Glutamatergic neuron (in vitro differentiated cells): ENCODE measurements around the gene LARP4. TPM values are rescaled to one million over a fixed set of nuclear protein-coding genes. Genes with fewer than 3 reads are reported as not detected.

Experiments
- DNase-seq: peaks from one replicate; pipeline ENCODE4 v3.0.0; 2022
- H3K27ac Mint-ChIP-seq: one replicate; pipeline ENCODE4 v1.8.0; 2020; ENCODE audit warnings: mild to moderate bottlenecking, mixed read lengths, inconsistent platforms; ENCODE audit not compliant: unreplicated experiment
- H3K27me3 Mint-ChIP-seq: one replicate; pipeline ENCODE4 v1.8.0; 2020; ENCODE audit warnings: mild to moderate bottlenecking, moderate library complexity, mixed read lengths, inconsistent platforms; ENCODE audit not compliant: unreplicated experiment
- H3K36me3 Mint-ChIP-seq: one replicate; pipeline ENCODE4 v1.8.0; 2020; ENCODE audit warnings: mild to moderate bottlenecking, mixed read lengths, inconsistent platforms; ENCODE audit not compliant: unreplicated experiment
- H3K4me1 Mint-ChIP-seq: one replicate; pipeline ENCODE4 v1.8.0; 2020; ENCODE audit warnings: mild to moderate bottlenecking, low read depth, mixed read lengths, inconsistent platforms; ENCODE audit not compliant: unreplicated experiment
- H3K4me3 Mint-ChIP-seq: one replicate; pipeline ENCODE4 v1.8.0; 2020; ENCODE audit warnings: mild to moderate bottlenecking, mixed read lengths, inconsistent platforms; ENCODE audit not compliant: unreplicated experiment
- H3K9me3 Mint-ChIP-seq: one replicate; pipeline ENCODE4 v1.8.0; 2020; ENCODE audit warnings: mild to moderate bottlenecking, moderate library complexity, mixed read lengths, inconsistent platforms; ENCODE audit not compliant: unreplicated experiment
- total RNA-seq: library from RNA; stranded (reverse); fragmentation: NEBNext Ultra II Directional; extraction: Animal tissue kit (Norgen Biotek cat#: 25700); gene quantifications from one replicate; pipeline ENCODE4 v1.2.1, GENCODE V29; 2021; ENCODE audit not compliant: unreplicated experiment
- TF ChIP-seq, protein P1 (sequence below): fragments of 200-600 bp; sonication (generic); IDR thresholded peaks from one replicate; pipeline ENCODE4 v1.5.0; 2021; ENCODE audit not compliant: partially characterized antibody, unreplicated experiment

LARP4 gene
- total RNA-seq, 1 donor from 2014 or later, result 33.8 TPM

DNA sequence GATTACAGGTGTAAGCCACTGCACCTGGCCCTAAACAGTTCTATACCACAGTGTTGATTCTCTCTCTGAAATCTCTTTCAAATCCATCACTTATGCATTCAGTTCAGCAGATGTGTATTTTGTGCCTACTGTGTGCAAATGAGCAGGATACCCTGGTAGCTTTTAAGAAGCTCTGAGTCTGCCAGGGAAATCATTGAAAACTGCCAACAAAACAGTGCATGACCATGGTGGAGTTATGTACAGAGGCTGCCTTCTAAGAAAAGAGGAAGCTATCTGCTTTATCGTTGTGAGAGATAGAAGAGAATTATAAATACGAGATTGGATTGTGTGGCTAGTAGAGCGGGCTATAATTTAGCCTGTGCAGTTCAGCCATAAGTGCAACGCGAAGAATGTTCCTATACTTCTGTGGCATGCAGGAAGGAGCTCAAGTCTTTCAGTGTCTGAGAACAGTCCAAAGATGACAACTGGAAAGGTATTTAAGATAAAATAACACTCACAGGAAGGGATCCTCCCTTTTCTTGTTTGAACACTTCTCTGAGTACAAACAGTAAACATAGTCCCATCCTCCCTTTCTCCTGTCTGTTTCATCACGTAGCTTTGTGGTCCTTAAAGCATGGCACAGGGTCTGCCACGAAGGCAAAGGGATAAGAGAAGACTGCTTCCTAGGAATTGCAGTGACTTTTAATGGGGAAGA is 108.4 kb downstream of the LARP4 start:
- no peak overlapping the region for H3K27ac Mint-ChIP-seq
- no peaks in the 10 kb centered on the region for H3K36me3 Mint-ChIP-seq
- peaks cover 8% of the 10 kb centered on the region for H3K9me3 Mint-ChIP-seq
- DNase-seq, result no peak
- peaks cover 3% of the 10 kb centered on the region for H3K27me3 Mint-ChIP-seq
- H3K4me1 Mint-ChIP-seq, result peaks cover 11% of the 10 kb centered on the region
- H3K4me3 Mint-ChIP-seq, result no peak overlapping the region
- TF ChIP-seq, protein P1, sequence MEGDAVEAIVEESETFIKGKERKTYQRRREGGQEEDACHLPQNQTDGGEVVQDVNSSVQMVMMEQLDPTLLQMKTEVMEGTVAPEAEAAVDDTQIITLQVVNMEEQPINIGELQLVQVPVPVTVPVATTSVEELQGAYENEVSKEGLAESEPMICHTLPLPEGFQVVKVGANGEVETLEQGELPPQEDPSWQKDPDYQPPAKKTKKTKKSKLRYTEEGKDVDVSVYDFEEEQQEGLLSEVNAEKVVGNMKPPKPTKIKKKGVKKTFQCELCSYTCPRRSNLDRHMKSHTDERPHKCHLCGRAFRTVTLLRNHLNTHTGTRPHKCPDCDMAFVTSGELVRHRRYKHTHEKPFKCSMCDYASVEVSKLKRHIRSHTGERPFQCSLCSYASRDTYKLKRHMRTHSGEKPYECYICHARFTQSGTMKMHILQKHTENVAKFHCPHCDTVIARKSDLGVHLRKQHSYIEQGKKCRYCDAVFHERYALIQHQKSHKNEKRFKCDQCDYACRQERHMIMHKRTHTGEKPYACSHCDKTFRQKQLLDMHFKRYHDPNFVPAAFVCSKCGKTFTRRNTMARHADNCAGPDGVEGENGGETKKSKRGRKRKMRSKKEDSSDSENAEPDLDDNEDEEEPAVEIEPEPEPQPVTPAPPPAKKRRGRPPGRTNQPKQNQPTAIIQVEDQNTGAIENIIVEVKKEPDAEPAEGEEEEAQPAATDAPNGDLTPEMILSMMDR, result no peak

DNA sequence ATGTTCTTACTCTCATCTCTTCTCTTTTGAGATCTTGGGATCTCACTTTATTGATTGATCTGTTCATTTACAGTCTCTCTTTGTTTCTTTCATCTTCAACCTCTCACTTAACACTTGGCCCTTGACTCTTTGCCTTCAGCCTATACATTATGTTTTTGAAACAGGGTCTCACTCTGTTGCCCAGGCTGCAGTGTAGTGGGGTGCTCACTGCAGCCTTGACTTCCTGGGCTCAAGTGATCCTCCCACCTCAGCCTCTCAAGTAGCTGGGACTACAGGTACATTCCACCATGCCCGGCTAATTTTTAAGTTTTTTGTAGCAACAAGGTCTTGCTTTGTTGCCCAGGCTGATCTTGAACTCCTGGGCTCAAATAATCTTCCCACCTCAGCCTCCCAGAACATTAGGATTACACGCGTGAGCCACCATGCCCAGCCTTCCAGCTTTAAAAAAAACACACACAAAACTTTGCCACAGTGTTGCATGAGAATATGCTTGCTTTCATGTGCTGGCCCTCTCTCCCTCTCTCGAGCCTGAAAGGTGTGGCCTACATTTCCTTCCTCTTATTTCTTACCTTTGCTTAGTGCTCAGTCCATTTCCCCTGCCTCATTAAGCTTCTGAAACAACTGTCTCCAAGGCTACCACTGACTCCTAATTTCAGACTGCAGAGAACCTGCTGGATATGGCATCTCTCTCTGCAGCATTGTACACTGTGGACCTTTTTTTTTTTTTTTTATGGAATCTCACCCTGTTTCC is 114.0 kb downstream of the LARP4 start:
- TF ChIP-seq, protein P1, result no peak
- DNase-seq, result no peak
- Mint-ChIP-seq H3K27ac (no peak overlapping the region), H3K27me3 (no peaks in the 10 kb centered on the region), H3K9me3 (peaks cover 2% of the 10 kb centered on the region), H3K36me3 (no peaks in the 10 kb centered on the region), H3K4me3 (no peak overlapping the region), H3K4me1 (no peaks in the 10 kb centered on the region)

DNA sequence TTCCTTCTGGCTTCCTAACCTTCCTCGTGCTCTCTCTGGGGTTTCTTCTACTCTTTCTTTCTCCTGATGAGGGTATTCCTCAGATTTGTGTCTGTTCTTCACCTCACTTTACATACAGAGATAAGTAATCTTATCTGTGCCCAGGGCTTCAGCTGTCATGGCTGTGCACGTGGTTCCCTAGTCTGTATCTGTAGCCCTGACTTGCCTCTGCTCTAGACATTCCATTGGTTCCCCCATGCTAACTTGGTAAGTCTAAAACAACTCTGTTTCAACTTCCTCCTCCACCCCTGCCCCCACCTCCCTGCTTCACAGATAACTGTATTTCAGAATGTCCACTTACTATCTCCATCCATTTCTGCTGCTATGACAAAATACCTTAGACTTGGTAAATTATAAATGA is 114.9 kb downstream of the LARP4 start:
- DNase-seq, result no peak
- Mint-ChIP-seq H3K9me3 (peaks cover 2% of the 10 kb centered on the region), H3K36me3 (no peaks in the 10 kb centered on the region), H3K27ac (no peak overlapping the region), H3K4me1 (no peaks in the 10 kb centered on the region), H3K4me3 (no peak overlapping the region), H3K27me3 (no peaks in the 10 kb centered on the region)
- TF ChIP-seq, protein P1, result no peak

DNA sequence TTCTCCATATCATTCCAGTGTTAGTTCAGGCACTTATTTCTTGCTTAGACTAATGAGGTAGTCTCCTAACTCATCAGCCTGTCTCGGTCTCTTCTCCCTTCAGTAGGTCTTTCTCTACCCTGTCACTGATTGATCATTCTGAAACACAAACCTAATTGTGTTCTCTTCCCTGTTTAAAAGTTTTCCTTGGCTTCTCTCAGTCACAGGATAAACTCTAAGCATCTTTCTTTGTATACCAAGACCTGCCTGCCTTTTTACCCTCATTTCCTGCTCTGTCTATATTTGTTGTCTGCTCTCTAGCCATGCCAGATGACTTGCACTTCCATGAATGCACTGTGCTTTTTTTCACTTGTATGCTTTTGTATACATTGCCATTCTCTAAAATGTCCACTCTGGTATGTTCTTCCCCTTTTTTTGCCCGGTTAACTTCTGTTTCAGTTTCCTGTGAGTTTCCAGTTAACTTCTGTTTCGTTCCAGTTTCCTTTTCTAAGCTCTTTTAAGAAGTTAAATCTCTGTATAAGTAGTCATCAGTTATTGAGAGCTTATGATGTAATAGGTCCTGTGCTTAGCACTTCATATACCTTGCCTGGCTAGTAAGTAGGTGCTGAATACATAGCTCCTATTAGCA is 116.8 kb downstream of the LARP4 start:
- Mint-ChIP-seq H3K27me3 (no peaks in the 10 kb centered on the region), H3K9me3 (peaks cover 2% of the 10 kb centered on the region), H3K27ac (no peak overlapping the region), H3K36me3 (no peaks in the 10 kb centered on the region), H3K4me1 (no peaks in the 10 kb centered on the region), H3K4me3 (no peak overlapping the region)
- no peak for DNase-seq
- TF ChIP-seq, protein P1, result no peak

DNA sequence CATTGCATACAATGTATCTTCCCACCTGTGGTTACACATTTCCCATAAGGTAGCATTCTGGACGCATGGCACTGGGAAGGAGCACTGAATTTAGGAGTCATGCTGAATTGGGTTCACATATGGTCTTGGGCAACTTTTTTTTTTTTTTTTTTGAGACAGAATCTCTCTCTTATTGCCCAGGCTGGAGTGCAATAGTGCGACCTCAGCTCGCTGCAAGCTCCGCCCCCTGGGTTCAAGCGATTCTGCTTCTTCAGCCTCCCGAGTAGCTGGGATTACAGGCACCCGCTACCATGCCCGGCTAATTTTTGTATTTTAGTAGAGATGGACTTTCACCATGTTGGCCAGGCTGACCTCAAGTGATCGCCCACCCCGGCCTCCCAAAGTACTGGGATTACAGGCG is 117.4 kb downstream of the LARP4 start:
- H3K36me3 Mint-ChIP-seq, result no peaks in the 10 kb centered on the region

More for the DNA sequence above, 117.4 kb downstream of the LARP4 start:
- no peak overlapping the region for H3K4me3 Mint-ChIP-seq
- TF ChIP-seq, protein P1, result no peak
- H3K9me3 Mint-ChIP-seq, result peaks cover 4% of the 10 kb centered on the region
- H3K27me3 Mint-ChIP-seq, result no peaks in the 10 kb centered on the region
- DNase-seq, result no peak
- H3K4me1 Mint-ChIP-seq, result no peaks in the 10 kb centered on the region
- no peak overlapping the region for H3K27ac Mint-ChIP-seq
